GM18870 (cell line): ENCODE measurements around the gene AUTS2.
"Not testable (repeated sequence)": the region's sequence is repeated elsewhere in the genome, so short reads cannot be mapped to it uniquely, and the experiment has no call there.

ENCODE experiments used
- ATAC-seq: cut with Tn5 transposase; IDR thresholded peaks from one replicate; pipeline ENCODE4 v1.9.1; 2021; ENCODE audit warnings: moderate library complexity; ENCODE audit not compliant: unreplicated experiment

Gene AUTS2

DNA sequence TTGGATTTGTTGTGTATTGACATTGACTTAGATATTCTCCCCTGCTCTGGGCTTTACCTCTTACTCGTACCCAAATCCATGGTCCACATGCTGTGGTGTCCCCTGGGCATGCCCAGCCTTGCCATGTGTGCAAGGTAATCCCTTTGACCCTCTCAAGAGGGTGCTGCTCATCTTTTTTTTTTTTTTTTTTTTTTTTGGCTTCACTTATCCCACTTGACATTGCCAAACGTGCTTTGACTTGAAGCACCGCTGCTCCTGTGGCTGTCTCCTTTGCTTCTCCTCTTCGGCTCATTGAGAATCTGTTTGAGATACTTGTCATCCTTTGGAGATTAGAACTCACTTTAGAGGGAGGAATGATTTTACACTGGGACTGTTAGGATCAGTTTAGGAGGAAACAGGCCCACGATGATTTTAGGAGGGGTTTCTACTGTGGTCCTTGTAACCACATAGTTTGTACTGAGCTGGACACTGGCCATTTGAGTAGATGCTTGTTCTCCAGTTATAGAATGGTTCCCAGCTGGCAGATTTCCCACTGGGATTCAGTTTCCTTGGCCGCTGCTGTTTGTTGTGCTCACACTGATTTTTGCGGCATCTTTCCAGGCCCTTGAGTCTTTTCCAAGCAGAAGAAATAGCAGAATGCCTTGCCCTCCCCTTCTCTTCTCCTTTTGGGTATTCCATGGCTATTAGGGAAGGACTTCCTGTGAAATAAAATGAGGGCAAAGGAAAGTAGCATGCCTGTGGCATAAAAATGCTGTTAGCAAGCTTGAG lies 184.8 kb downstream of the AUTS2 start:
- ATAC-seq: no peak

DNA sequence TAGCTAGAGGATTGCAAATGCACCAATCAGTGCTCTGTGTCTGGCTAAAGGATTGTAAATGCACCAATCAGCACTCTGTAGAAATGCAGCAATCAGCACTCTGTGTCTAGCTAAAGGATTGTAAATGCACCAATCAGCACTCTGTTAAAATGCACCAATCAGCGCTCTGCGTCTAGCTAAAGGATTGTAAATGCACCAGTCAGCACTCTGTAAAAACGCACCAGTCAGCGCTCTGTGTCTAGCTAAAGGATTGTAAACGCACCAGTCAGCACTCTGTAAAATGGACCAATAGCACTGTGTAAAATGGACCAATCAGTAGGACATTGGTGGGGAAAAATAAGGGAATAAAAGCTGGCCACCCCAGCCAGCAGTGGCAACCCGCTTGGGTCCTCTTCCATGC lies 187.9 kb downstream of the AUTS2 start:
- not testable (repeated sequence) for ATAC-seq

DNA sequence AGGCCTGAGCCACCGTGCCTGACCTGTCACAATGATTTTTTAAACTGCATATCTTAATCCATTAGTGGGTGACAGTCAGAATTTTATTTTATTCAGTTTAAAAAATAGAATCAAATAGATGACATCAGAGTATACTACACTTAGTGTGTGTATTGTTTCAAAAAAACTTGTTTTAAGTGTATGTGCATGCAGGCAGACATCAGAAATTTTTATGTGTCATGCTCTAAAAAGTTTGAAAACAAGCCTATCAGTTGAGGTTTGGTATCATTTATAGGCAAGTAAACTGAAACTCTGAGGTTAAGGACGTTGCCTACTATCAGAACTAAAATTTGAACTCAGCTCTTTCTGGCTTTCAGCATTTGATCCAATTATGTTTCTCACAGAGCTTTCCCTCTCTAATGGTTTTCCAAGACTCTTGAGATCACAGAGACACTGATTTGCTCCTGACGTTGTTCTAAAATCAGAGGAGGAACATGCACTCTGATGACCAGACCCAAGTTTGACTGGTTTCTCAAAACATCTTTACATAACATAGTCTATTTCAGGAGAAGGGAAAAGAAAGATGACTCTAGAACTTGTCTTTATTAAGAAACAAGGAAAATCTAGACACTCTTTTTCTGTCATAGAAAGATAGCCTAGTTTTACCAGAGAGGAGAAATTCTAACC lies 188.6 kb downstream of the AUTS2 start:
- ATAC-seq: no peak

DNA sequence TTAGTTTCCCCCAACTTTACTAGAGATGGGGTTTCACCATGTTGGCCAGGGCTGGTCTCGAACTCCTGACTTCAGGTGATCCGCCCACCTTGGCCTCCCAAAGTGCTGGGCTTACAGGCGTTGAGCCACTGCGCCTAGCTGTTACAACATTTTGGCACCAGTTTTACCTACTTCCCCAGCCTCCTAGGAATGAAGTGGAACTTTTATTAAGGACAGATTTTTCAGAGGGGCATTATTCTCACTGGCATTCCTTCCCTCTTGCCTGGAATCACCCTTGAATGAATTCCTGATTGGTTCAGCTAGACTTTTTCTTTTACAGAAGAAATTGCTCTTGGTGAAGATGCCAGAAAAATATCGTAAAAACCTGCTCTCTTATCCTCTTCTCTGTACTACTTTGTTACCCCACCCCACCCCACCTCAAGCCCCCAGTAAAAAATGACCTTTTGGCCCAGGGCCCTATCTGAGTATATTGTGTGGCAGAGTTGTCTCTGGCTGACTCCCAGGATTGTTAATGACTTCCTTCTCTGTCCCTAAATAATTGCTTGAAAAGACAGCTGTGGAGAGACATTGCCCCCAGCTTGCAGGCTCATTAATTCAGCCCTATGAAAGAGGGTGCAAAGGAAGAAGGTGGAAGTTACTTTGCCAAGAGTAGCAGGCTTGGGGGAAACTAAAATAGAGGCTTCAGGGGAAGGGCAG lies 189.6 kb downstream of the AUTS2 start:
- ATAC-seq: no peak

DNA sequence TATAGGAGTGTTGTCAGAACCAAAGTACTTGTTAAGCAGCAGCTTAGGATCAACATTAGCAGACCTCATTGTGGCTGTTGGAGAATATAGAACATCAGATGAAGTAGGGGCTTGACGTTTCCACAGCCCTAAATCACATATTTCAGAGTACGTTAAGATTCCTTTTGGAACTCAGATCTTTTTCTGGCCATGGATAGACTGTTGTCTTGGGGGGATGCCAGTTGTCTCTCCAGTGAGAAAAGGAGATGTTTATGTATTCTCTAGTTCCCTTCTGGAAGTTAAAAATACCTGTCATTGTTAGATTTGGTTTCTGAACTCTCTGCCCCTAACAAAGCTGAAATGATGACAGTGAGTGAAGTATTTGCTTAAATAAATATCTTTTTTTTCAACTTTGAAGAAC lies 191.3 kb downstream of the AUTS2 start:
- ATAC-seq: no peak

DNA sequence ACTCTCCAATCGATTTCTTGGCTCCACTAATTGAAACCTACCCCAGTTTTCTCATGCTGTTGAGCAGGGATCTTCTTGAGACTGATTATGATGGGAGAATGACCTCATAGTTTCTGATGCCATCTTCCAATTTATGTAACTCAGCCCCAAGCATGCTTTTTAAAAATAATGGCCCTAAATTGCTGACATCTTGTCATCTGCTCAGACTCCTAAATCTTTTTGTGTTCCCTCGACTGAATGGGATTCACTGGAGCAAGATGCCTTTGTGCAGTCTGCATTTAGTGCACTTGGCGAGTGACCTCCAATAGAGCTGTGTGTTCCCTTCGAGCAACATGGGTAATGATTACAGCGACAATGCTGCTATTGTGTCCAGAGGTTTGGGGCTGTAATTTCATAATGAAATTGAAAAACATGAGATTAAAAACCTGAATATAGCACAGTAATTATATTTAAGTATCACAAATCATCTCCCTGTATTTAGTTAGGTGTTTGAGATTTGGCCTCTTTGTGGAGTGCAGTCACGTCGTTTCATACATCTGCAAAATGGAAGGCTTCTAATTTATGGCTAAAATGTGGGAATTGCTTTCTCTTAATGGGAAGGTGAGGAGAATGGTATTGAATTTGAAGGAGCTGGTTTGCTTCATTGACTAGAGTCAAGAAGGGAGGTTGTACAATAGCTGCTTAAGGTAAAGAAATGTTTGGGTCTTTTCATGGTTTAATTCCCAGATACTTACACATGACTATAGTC lies 192.9 kb downstream of the AUTS2 start:
- ATAC-seq: no peak

DNA sequence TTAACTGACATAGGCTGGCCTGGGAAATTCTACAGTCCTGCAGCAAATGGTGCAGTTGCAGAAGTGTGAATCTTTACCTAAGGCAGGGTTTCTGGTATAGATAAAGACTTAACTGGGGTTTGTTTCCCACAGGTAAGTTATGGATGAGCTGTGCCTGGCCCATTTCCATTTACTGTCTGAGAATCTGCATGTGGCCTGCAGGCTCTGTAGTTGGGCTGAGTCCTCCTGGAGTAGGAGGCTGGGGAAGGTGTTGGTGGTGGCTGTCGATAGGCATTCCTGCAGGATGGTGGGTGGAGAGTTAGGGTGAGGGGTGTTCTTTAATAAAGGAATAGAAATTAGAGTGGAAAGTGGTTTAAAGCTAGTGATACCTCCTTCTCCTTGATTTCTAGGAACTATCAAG lies 193.5 kb downstream of the AUTS2 start:
- ATAC-seq: no peak

DNA sequence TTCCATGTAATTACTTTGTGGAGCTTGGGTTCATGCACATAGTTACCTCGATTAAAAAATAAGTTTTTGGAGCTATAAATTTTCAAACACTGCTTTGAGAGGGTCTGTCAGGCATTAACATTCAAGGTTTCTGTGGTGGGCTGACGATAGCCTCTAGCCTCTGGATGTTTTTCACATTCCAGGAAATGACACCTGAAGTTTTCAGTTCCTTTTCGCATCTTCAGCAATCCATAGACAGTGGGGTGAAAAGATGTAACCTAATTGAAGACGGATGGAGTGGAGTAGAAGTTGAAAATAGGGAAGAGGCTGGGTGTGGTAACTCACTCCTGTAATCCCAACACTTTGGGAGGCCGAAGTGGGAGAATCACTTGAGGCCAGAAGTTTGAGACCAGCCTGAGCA lies 197.7 kb downstream of the AUTS2 start:
- no peak for ATAC-seq

DNA sequence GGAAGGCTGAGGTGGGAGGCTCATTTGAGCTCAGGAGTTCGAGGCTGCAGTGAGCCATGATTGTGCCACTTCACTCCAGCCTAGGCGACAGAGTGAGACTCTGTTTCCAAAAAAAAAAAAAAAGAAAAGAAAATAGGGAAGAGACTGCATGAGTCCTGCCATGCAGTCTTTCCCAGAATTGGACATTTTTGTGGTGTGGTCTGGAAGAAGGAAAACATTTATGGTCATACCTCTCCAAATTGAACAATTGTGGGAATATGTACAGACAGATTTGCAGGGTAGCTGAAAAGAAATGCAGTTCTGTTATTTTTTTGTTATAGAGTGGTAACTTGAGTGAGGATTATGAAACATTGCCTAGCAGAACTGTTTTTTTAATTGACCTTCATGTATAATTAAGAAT lies 198.1 kb downstream of the AUTS2 start:
- ATAC-seq: no peak

DNA sequence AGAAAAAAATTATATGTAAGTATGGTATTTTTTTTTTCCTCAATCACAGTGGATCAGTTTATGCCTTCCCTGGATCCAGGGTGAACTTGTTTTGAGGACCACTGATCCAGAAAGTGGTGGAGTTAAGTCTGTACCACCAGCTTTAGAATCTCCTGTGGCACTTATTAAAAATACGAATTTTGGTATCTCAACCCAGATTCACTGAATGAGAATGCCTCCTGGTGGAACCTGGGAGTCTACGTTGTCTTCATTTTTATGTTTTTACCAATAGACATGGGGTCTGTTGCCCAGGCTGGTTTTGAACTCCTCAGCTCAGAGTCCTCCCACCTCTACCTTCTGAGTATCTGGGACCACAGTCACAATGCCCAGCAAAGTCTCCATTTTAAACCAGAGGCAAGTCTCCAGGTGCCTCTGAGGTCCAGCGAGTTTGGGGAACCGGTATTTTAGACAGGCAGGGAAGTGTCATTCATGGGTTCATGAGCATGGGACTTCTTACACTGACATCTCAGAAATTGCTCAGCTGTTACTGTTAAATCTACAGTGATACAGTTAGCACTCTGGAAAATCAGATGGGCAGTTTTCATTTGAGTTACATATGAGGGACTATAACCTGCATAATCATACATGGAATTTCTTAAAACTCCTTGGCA lies 200.9 kb downstream of the AUTS2 start:
- ATAC-seq: no peak

DNA sequence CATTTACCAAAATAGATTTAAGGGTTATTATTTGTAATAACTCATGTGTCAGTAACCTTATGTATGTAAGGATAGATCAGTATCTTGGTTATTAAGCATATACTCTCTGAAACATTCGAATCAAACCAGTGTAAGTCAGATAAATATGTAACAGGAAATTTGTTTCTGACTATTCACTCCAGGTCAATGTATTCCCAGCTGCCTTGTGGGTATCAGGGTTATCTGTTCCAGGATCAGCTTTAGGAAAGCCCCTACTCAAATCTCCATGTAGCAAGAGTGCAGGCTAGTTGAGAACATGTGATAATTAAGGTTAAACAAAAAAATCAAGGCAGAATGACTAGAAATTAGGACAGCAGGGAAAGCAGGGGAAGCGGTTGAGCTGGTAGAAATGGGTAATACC lies 201.7 kb downstream of the AUTS2 start:
- no peak for ATAC-seq

DNA sequence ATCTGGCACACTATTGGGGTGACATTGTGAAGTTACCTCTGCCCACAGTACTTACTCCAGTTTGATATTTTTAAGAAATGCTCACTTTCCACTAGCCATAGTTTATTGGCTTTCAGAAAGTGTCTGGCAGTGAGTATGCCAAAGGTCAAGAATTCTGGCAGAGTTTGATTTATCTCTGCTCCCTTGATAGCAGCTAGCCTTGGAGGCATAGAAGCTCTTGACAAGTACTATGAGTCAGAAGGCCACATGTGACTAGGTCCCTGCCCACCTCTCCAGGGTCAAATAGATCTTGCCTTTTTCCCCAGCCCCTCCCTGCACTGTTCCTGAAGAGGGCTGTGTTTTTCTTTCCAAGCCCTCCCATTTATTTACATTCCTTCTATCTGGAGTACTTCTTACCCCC lies 202.2 kb downstream of the AUTS2 start:
- no peak for ATAC-seq

DNA sequence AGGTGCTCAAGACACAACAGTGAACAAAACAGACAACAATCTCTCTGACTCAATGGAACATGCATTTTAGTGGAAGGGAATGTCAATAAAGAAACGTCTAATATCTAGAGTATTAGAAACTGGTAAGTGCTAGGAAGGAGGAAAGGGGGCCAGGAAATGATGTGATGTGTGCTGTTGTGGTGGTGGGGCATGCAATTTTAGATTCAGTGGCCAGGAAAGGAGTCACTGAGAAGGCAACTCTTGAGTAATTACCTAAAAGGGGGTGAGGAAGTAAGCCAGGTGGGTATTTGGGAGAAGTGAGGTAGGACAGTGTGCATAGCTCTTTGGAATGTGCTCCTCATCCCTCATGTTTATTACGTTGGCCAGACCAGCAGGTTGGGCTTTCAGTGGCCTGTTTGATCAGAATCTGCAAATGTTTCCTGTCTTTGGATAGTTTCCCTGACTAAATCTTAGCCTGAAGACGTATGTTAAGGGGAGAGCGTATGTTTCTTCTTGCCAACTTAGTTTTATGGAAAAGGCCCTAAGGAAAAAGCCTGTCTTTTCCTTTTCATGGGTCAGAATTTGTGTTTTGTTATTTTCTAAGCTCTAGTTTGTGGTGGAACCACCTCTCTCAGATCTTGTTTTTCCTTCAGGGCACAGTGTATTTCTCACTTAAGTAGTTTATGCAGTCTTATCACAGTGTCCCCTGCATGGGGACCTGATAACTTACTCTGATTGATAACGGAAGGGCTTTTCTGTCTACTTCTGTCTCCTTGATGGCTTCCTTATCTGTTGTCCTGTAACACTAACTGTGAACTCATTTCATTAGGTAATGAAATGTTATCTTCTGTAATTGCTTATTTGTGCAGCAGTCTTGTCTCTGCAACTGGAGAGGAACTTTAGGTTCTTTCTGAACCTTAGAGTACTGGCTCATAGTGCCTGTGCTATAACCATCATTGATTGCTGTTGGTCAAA lies 203.7 kb downstream of the AUTS2 start:
- ATAC-seq: no peak

DNA sequence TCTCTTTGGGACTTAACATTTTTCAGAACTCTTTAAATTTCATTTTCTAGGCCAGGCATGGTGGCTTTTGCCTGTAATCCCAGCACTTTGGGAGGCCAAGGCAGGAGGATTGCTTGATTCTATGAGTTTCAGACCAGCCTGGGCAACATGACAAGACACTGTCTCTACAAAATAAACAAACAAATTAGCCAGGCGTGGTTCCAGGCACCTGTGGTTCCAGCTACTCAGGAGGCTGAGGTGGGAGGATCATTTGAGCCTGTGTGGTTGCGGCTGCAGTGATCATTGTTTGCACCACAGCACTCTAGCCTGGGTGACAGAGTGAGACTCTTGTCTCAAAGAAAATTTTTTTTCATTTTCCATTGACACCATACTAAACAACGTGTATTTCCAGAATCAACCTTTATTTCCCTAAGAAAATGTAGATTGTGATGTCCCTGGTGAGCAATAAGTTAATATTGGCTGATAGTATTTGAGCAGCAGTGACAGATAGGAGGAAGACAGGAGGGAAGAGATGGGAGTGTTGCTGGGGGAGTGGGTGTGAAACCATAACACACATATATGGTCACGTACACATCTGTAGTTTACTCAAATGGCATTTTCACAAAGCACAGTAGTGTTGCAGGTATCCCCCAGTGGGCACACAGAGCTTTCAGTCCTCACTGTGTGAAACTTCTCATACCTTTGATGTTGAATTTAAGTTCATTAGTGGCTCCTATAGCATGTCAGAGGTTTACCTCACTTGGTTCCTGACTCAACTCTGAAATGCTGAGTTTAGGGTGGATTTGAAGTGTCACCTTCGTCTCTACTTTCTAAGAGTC lies 205.6 kb downstream of the AUTS2 start:
- peak; percentile 95 for ATAC-seq

DNA sequence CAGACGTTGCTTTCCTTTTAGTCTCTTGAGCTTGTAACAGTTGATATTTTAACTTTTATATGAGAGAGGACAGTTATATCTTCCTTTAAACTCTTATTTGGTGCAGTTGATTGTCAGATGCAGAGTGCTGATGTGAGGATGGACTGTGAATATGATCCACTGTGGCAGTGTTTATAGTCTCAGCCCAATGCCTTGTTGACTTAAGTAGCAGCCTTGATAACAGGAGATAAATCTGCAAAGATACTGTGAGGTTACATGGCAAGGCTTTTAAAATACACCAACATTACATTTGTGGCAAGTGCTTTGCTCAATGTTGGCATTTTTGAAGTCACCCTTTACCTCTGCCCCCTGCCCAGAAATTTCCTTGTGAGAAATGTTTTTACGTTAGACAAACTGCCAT lies 206.7 kb downstream of the AUTS2 start:
- no peak for ATAC-seq

DNA sequence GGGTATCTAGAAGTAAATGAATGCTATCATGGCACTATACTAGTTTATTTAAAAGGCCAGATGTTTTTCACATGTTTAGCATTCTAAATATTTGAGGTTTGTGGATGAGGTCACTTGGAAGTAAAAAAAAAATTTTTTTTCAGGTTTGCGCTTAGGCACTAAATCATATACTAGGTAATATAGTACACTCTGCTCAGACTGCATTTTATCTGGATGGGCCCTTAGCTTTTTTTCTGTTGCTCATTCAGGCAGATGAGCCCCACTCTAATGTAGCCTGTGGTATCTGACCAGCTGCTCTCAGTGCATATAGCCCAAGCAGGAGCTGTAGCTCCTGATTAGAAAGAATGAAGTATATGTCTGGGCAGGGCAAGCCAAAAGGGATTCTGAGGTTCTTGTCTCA lies 210.1 kb downstream of the AUTS2 start:
- no peak for ATAC-seq

DNA sequence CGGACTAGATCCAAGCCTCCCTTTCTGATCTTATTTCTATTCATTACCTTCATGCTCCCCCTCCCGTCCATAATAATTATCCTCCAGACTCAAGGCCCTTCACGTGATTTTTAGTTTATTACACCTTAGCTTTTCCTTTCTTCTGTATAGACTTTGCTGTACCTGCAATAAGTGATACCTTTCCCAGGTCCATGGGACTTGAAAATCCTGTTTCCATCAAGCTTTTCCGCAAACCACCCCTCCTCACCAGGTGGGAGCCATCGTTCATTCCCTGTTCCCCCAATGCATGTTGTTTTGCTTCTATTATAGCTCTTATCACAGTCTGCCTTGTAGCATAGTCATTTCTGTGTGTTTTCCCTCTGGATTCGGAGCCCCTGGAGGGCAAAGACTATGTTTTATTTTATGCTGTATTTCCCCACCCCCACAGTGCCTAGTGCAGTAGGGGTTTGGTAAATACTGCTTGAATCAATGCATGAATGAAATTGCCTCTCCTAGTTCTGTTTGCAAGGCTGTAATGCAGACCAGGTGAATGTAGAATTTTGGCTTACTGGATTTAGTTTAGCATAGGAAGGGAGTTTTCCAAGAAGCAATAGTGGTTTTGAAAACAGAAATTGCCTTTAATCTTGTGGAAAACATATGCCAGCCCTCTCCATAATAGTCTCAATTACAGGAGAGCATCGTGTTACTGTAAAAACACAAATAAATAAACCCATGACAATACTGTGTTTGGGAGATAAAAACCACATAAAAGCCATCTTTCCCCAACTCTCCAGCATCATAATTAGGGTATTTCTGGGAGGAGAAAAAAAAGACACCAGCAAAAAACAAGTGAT lies 213.4 kb downstream of the AUTS2 start:
- ATAC-seq: no peak

DNA sequence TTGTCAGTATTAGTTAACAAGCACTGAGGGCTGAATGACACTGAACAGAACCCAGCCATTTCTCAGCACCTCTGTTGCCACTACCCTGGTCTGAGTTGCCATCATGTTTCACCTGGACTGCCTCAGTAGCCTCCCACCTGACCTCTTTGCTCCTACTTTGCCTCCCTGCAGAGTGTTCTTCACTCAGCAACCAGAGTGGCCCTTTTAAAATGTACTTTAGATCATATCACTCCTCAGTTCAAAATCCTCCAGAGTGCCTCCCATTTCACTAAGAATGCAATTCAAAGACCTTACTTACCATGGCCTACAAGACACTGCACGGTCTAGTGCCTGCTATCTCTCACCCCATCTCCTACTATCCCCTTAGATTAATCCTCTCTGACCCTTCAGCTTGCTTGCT lies 214.5 kb downstream of the AUTS2 start:
- no peak for ATAC-seq
